Measurements from ENCODE around the gene DLGAP1. TPM values are rescaled to one million over a fixed set of nuclear protein-coding genes. Genes with fewer than 3 reads are reported as not detected.

Gene DLGAP1
- total and polyA plus RNA-seq, 10 donors = 0.11 to 6.0 (median 2.1) TPM

DNA sequence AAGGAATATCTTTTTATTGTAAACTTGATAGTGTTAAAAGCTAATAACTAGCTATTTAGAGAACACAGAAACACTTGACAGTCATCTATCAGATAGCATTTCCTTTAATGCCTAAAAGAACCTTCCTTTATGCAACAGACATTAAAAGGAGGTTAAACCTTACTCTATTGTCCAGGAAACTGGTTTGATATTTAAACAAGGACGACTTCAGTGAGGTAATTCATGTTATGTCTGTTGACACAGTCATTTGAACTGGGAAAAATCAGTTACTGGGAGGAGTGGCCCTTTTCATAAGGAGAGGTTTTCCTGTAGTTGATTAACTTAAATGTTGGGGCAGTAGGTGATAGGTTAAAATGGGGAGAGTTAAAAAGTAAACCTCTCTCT lies 998.4 kb downstream of the DLGAP1 start:
- Histone ChIP-seq H3K36me3 (peaks cover 0 to 41% (median 24%) of the 10 kb centered on the region in 6 donors), H3K4me3 (no peak overlapping the region), H3K27me3 (replicated peaks in 1 of 7) (no peaks in the 10 kb centered on the region), H3K27ac (peak overlapping the region in 3 of 8 donors; percentile 7 to 99 (median 99)), H3K9me3 (peaks cover 0 to 13% (median 9%) of the 10 kb centered on the region in 8 donors), H3K4me1 (peaks cover 8 to 83% (median 65%) of the 10 kb centered on the region in 6 donors)
- DNase-seq = no peak
- intact Hi-C loops (cut with DNase I; ENCODE audit: low total_unique reads) = loop anchor here (5.0 to 10.0 kb wide), 3 partner anchors 131 to 208 kb away; no protein-coding TSS in a partner anchor
- no peak for TF ChIP-seq POLR2AphosphoS5 (IDR thresholded peaks at IDR 0.05)
- TF ChIP-seq, protein P1, sequence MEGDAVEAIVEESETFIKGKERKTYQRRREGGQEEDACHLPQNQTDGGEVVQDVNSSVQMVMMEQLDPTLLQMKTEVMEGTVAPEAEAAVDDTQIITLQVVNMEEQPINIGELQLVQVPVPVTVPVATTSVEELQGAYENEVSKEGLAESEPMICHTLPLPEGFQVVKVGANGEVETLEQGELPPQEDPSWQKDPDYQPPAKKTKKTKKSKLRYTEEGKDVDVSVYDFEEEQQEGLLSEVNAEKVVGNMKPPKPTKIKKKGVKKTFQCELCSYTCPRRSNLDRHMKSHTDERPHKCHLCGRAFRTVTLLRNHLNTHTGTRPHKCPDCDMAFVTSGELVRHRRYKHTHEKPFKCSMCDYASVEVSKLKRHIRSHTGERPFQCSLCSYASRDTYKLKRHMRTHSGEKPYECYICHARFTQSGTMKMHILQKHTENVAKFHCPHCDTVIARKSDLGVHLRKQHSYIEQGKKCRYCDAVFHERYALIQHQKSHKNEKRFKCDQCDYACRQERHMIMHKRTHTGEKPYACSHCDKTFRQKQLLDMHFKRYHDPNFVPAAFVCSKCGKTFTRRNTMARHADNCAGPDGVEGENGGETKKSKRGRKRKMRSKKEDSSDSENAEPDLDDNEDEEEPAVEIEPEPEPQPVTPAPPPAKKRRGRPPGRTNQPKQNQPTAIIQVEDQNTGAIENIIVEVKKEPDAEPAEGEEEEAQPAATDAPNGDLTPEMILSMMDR (IDR thresholded peaks at IDR 0.05 in 8 of 11, conservative IDR thresholded peaks at IDR 0.05 in 3 of 11) = no peak
- no peak for TF ChIP-seq POLR2A (IDR thresholded peaks at IDR 0.05)
- WGBS, 5 donors = 50 to 73% (median 63%) methylated on average over 1 of the region's 1 CpG

DNA sequence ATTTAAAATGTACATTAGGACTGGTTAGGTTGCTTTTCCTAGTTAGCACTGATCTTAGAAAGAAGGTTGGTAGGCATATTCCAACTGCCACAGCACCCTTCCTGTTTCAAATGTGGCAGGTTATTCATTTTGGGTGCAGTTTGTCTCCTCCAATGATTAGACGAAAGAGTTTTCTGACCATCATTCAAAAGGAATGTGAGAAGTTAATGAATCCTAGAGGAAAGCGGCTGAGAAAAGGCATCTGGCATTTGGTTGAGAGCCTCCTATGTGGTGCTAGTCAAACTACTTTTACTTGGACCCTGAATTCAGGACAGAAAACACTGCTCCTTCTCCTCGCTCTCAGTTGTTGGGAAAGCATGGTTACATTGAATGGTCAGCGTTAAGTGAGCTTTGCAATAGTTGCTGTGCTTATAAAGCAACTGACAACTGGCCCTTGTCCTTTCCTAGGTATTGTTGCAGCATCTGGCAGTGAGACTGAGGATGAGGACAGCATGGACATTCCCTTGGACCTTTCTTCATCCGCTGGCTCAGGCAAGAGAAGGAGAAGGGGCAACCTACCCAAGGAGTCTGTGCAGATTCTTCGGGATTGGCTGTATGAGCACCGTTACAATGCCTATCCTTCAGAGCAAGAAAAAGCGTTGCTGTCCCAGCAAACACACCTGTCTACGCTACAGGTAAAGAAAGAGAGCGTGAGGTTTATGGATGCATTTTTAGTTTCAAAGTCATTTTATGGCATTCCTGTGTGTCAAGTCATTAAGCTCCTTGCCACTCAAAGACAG lies 999.0 kb downstream of the DLGAP1 start:
- Histone ChIP-seq H3K9me3 (peaks cover 0 to 7% (median 4%) of the 10 kb centered on the region in 8 donors), H3K36me3 (peaks cover 0 to 36% (median 24%) of the 10 kb centered on the region in 6 donors), H3K4me1 (peaks cover 8 to 84% (median 65%) of the 10 kb centered on the region in 6 donors), H3K4me3 (no peak overlapping the region), H3K27ac (peak overlapping the region in 5 of 8 donors; percentile 7 to 99 (median 99)), H3K27me3 (replicated peaks in 1 of 7) (no peaks in the 10 kb centered on the region)
- intact Hi-C loops (cut with DNase I; ENCODE audit: low total_unique reads) = loop anchor here (5.0 to 10.0 kb wide), 3 partner anchors 131 to 209 kb away; no protein-coding TSS in a partner anchor
- TF ChIP-seq, protein P1 (IDR thresholded peaks at IDR 0.05 in 8 of 11, conservative IDR thresholded peaks at IDR 0.05 in 3 of 11) = no peak
- no peak for TF ChIP-seq POLR2A (IDR thresholded peaks at IDR 0.05)
- TF ChIP-seq POLR2AphosphoS5 (IDR thresholded peaks at IDR 0.05) = no peak
- DNase-seq = no peak
- 86 to 94% (median 92%) methylated on average over 10 of the region's 10 CpGs for whole genome bisulfite sequencing, 5 donors

GRCh38 chr18:3455090-3455635 lies 999.9 kb downstream of the DLGAP1 start:
- WGBS, 5 donors = 47 to 65% (median 58%) methylated on average over 3 of the region's 3 CpGs
- H3K36me3 ChIP-seq = peaks cover 0 to 35% (median 24%) of the 10 kb centered on the region in 6 donors
- H3K27me3 ChIP-seq (replicated peaks in 1 of 7) = no peaks in the 10 kb centered on the region
- no peak for TF ChIP-seq POLR2AphosphoS5 (IDR thresholded peaks at IDR 0.05)
- TF ChIP-seq, protein P1 (IDR thresholded peaks at IDR 0.05 in 8 of 11, conservative IDR thresholded peaks at IDR 0.05 in 3 of 11) = peak in 3 of 11 experiments; percentile 8 to 33 (median 14)
- H3K27ac ChIP-seq = peak overlapping the region; percentile 94 to 99 (median 99)
- H3K4me3 ChIP-seq = peak overlapping the region in 3 of 8 donors; percentile 74 to 80 (median 74)
- intact Hi-C loops (cut with DNase I; ENCODE audit: low total_unique reads) = loop anchor here (5.0 to 10.0 kb wide), 3 partner anchors 132 to 210 kb away; no protein-coding TSS in a partner anchor
- peaks cover 8 to 93% (median 66%) of the 10 kb centered on the region in 6 donors for H3K4me1 ChIP-seq
- H3K9me3 ChIP-seq = no peaks in the 10 kb centered on the region
- DNase-seq = no peak

Data from spleen (tissue), 11 donors.